ENCODE measurements around the gene ZHX3. TPM values are rescaled to one million over a fixed set of nuclear protein-coding genes. Genes with fewer than 3 reads are reported as not detected.

ZHX3 gene
- polyA plus RNA-seq (ENCODE audit: insufficient read length in 4 of 4): 10 to 100 TPM; 19.8 to 28.1 (median 21.9) TPM

GRCh38 chr20:41317546-41318270 is at the start of gene ZHX3:
TSS of gene ZHX3 (minus strand) at chr20:41317731. CDS start at chr20:41204916, 112,815 bp downstream.
- DNase-seq (ENCODE audit: low read depth in 4 of 4, low spot score in 2 of 4): peak; percentile 82 to 93 (median 88)

GRCh38 chr20:41367393-41367695 is 49.8 kb upstream of the ZHX3 start:
- no peak for DNase-seq (ENCODE audit: low read depth in 4 of 4, low spot score in 2 of 4)

- no peak for DNase-seq (ENCODE audit: low read depth in 4 of 4, low spot score in 2 of 4)
These were observed 49.2 kb upstream of the ZHX3 start, which contains the start of gene EMILIN3 for GRCh38 chr20:41366546-41367392. TSS of gene EMILIN3 (minus strand) at chr20:41366818. CDS start at chr20:41366634, 184 bp downstream.

- DNase-seq (ENCODE audit: low read depth in 4 of 4, low spot score in 2 of 4): no peak
These were observed 48.4 kb upstream of the ZHX3 start for GRCh38 chr20:41365777-41366545.

- no peak for DNase-seq (ENCODE audit: low read depth in 4 of 4, low spot score in 2 of 4)
These were observed 47.6 kb upstream of the ZHX3 start for GRCh38 chr20:41364967-41365765.

- no peak for DNase-seq (ENCODE audit: low read depth in 4 of 4, low spot score in 2 of 4)
These were observed 46.8 kb upstream of the ZHX3 start for GRCh38 chr20:41364236-41364855.

- no peak for DNase-seq (ENCODE audit: low read depth in 4 of 4, low spot score in 2 of 4)
These were observed 46.1 kb upstream of the ZHX3 start for GRCh38 chr20:41363601-41364000.

- no peak for DNase-seq (ENCODE audit: low read depth in 4 of 4, low spot score in 2 of 4)
These were observed 45.2 kb upstream of the ZHX3 start for GRCh38 chr20:41362748-41363140.

- DNase-seq (ENCODE audit: low read depth in 4 of 4, low spot score in 2 of 4): no peak
These were observed 44.5 kb upstream of the ZHX3 start for GRCh38 chr20:41361757-41362747.

- no peak for DNase-seq (ENCODE audit: low read depth in 4 of 4, low spot score in 2 of 4)
These were observed 43.6 kb upstream of the ZHX3 start for GRCh38 chr20:41360831-41361756.

GRCh38 chr20:41359541-41360011 is 42.0 kb upstream of the ZHX3 start:
- no peak for DNase-seq (ENCODE audit: low read depth in 4 of 4, low spot score in 2 of 4)

- no peak for DNase-seq (ENCODE audit: low read depth in 4 of 4, low spot score in 2 of 4)
These were observed 41.2 kb upstream of the ZHX3 start for GRCh38 chr20:41358717-41359116.

GRCh38 chr20:41358230-41358629 is 40.7 kb upstream of the ZHX3 start:
- no peak for DNase-seq (ENCODE audit: low read depth in 4 of 4, low spot score in 2 of 4)

GRCh38 chr20:41357424-41358163 is 40.1 kb upstream of the ZHX3 start:
- DNase-seq (ENCODE audit: low read depth in 4 of 4, low spot score in 2 of 4): no peak

- DNase-seq (ENCODE audit: low read depth in 4 of 4, low spot score in 2 of 4): no peak
These were observed 39.4 kb upstream of the ZHX3 start for GRCh38 chr20:41356951-41357350.

GRCh38 chr20:41355598-41356203 is 38.2 kb upstream of the ZHX3 start:
- no peak for DNase-seq (ENCODE audit: low read depth in 4 of 4, low spot score in 2 of 4)

Measured in left renal cortex interstitium (tissue), 4 donors.